Measurements from ENCODE around the gene CCDC97. TPM values are rescaled to one million over a fixed set of nuclear protein-coding genes. Genes with fewer than 3 reads are reported as not detected.
A peak's percentile ranks its signal among the peaks of the same experiment; 100 is the strongest.

The CCDC97 gene
- total and polyA plus RNA-seq, 2 of the 8 experiments (the other 6 are each of a cell fraction or from before 2014, with no cell fraction given), result 19.8 to 27.1 TPM

- Histone ChIP-seq H2BK12ac (ENCODE audit: low read depth, low read length) (peak overlapping the region; percentile 55; the same call in 1 of the 2 replicates), H2BK20ac (ENCODE audit: low read length) (no peak overlapping the region), H3K9me3 (ENCODE audit: insufficient read depth in 2 of 2, low read depth in 1 of 2, low read length in 1 of 2) (no peaks in the 10 kb centered on the region), H3K18ac (ENCODE audit: extremely low read depth, low read length) (peak overlapping the region; percentile 97), H3K27me3 (replicated peaks in 1 of 4; ENCODE audit: control insufficient read depth in 3 of 4, extremely low read depth in 1 of 4, insufficient read depth in 3 of 4, low read length in 3 of 4) (no peaks in the 10 kb centered on the region), H3K79me1 (ENCODE audit: low read depth, low read length) (peaks cover 14% of the 10 kb centered on the region), H3K4me1 (replicated peaks in 1 of 4; ENCODE audit: control insufficient read depth in 3 of 4, insufficient read depth in 4 of 4, low read length in 3 of 4) (peaks cover 0 to 10% (median 5%) of the 10 kb centered on the region in 4 experiments; a peak in 6 of 7 replicates), H3K23ac (ENCODE audit: insufficient read length) (peak overlapping the region; percentile 27), H3K4ac (replicated peaks; ENCODE audit: insufficient read length, low read depth, low read length) (peak overlapping the region; percentile 96), H2AFZ (ENCODE audit: low read length) (no peak overlapping the region), H2BK120ac (replicated peaks; ENCODE audit: low read depth, low read length) (peak overlapping the region; percentile 44), H3K4me2 (ENCODE audit: insufficient read depth in 1 of 2, low read depth in 2 of 2, low read length in 2 of 2) (peak overlapping the region; percentile 86 to 95), H3K14ac (ENCODE audit: insufficient read length) (peak overlapping the region; percentile 4), H2BK5ac (ENCODE audit: low read depth, low read length) (peak overlapping the region; percentile 97), H4K5ac (ENCODE audit: insufficient read length, low read depth, low read length) (peak overlapping the region; percentile 95), H2AK5ac (ENCODE audit: low read depth, low read length) (peak overlapping the region; percentile 76; the same call in 1 of the 2 replicates), H3K9ac (replicated peaks in 1 of 4; ENCODE audit: extremely low read depth in 1 of 4, low read depth in 3 of 4, low read length in 3 of 4) (peak overlapping the region; percentile 83 to 100 (median 99)), H3K79me2 (ENCODE audit: control insufficient read depth in 1 of 2, insufficient read depth in 2 of 2, low read length in 2 of 2) (peaks cover 36 to 54% of the 10 kb centered on the region in 2 experiments), H3K27ac (ENCODE audit: low read depth, low read length) (peak overlapping the region; percentile 99), H2BK15ac (ENCODE audit: low read length) (no peak overlapping the region), H3K4me3 (ENCODE audit: extremely low read depth in 1 of 4, insufficient read depth in 2 of 4, low read depth in 3 of 4, low read length in 4 of 4) (peak overlapping the region; percentile 71 to 96 (median 84)), H4K91ac (replicated peaks; ENCODE audit: insufficient read length, low read length) (peak overlapping the region; percentile 92), H3K36me3 (ENCODE audit: control insufficient read depth in 2 of 4, insufficient read depth in 4 of 4, low read length in 3 of 4) (peaks cover 16 to 29% (median 19%) of the 10 kb centered on the region in 4 experiments), H3K56ac (replicated peaks; ENCODE audit: insufficient read length, low read depth, low read length) (peak overlapping the region; percentile 93), H3K23me2 (ENCODE audit: low read depth, low read length) (peaks cover 14% of the 10 kb centered on the region), H4K20me1 (replicated peaks in 1 of 2; ENCODE audit: control insufficient read depth in 1 of 2, insufficient read depth in 2 of 2, low read length in 2 of 2) (peaks cover 2 to 4% of the 10 kb centered on the region in 2 experiments), H4K8ac (ENCODE audit: extremely low read depth, insufficient read depth, low read length) (peak overlapping the region; percentile 100)
- POLR2A ChIA-PET (ENCODE audit: partially characterized antibody), result interaction anchor here (0.7 to 38.6 kb wide), 38 partner anchors 9 to 652 kb away, joined by 3 to 579 read pairs (median 5); partner anchors contain the start of genes AXL, B9D2, CCDC97 and COQ8B
- 3% methylated on average over 53 of the region's 75 CpGs; no CpG with 5 or more reads in 1 of the 2 experiments for WGBS, 2 experiments (ENCODE audit: extremely low coverage in 1 of 2, insufficient coverage in 1 of 2, insufficient read length in 1 of 2, insufficient replicate concordance in 2 of 2, low coverage in 1 of 2, low lambda C conversion rate in 2 of 2, missing lambda C conversion rate in 1 of 2)
- DNase-seq (ENCODE audit: low read depth in 1 of 2, low spot score in 2 of 2), result no peak
- CTCF ChIA-PET (ENCODE audit: partially characterized antibody), result interaction anchor here (0.6 to 4.8 kb wide), 10 partner anchors 36 to 200 kb away, joined by 3 to 89 read pairs (median 4); no protein-coding TSS in a partner anchor
- FAIRE-seq, result no peak
- no peak for TF ChIP-seq POU5F1 (IDR thresholded peaks at IDR 0.05; ENCODE audit: low read depth, low read length)
- peak; percentile 68; the same call in 1 of the 2 replicates for TF ChIP-seq TAF1 (IDR thresholded peaks at IDR 0.05; ENCODE audit: low read depth, low read length)
- TF ChIP-seq HDAC6 (IDR thresholded peaks at IDR 0.05; ENCODE audit: low read depth, low read length), result no peak
- TF ChIP-seq BRCA1 (IDR thresholded peaks at IDR 0.05; ENCODE audit: low read depth, low read length), result no peak
- no peak for TF ChIP-seq KDM1A (IDR thresholded peaks at IDR 0.05; ENCODE audit: borderline replicate concordance, low read length)
- TF ChIP-seq CBX5 (IDR thresholded peaks at IDR 0.05; ENCODE audit: low read depth, low read length), result no peak
- TF ChIP-seq POLR2AphosphoS5 (IDR thresholded peaks at IDR 0.05; ENCODE audit: low read depth, low read length), result peak; percentile 49; the same call in 1 of the 2 replicates
- TF ChIP-seq RBBP5 (IDR thresholded peaks at IDR 0.05; ENCODE audit: borderline replicate concordance, low read depth, low read length), result 0 out of 2 replicates have a peak, but pooled peaks have one; percentile 34
- TF ChIP-seq POLR2A (IDR thresholded peaks at IDR 0.05; ENCODE audit: control extremely low read depth in 1 of 2, low read depth in 2 of 2, low read length in 2 of 2), result peak in 1 of 2 experiments; percentile 56; a peak in 2 of 3 replicates
- no peak for TF ChIP-seq NRF1 (IDR thresholded peaks at IDR 0.05; ENCODE audit: low read depth, low read length)
- no peak for TF ChIP-seq CHD1 (IDR thresholded peaks at IDR 0.05; ENCODE audit: low read depth, low read length)
- no peak; a peak in 1 of 4 replicates for TF ChIP-seq SIN3A (conservative IDR thresholded peaks at IDR 0.05 in 1 of 2, IDR thresholded peaks at IDR 0.05 in 1 of 2; ENCODE audit: low read depth in 1 of 2, low read length in 2 of 2)
Measured at GRCh38 chr19:41264581-41265394, 45.2 kb upstream of the CCDC97 start.

Measured in H1 (cell line).